HFFc6 (cell line): ENCODE results near the gene CHAF1B. TPM values are rescaled to one million over a fixed set of nuclear protein-coding genes. Genes with fewer than 3 reads are reported as not detected.
A peak's percentile ranks its signal among the peaks of the same experiment; 100 is the strongest.
"Not testable (repeated sequence)": the region's sequence is repeated elsewhere in the genome, so short reads cannot be mapped to it uniquely, and the experiment has no call there.

Source experiments
- DNase-seq: peaks from one replicate; pipeline ENCODE4 v3.0.0-alpha.2; 2018
- H3K27ac Mint-ChIP-seq: 2 replicates; pipeline ENCODE4 v1.8.0; 2020; ENCODE audit warnings: mild to moderate bottlenecking, mixed read lengths
- H3K27me3 Mint-ChIP-seq: 2 replicates; pipeline ENCODE4 v1.8.0; 2021; ENCODE audit warnings: mild to moderate bottlenecking, moderate library complexity, mixed read lengths; ENCODE audit not compliant: insufficient read depth
- H3K36me3 Mint-ChIP-seq: 2 replicates; pipeline ENCODE4 v1.8.0; 2021; ENCODE audit warnings: low read depth, mixed read lengths
- H3K4me1 Mint-ChIP-seq: 2 replicates; pipeline ENCODE4 v1.8.0; 2020; ENCODE audit warnings: low read depth, mixed read lengths
- H3K4me3 Mint-ChIP-seq: 2 replicates; pipeline ENCODE4 v1.8.0; 2020; ENCODE audit warnings: mild to moderate bottlenecking, moderate library complexity, mixed read lengths
- H3K9me3 Mint-ChIP-seq: 2 replicates; pipeline ENCODE4 v1.8.0; 2020; ENCODE audit warnings: mild to moderate bottlenecking, mixed read lengths
- CTCF ChIP-seq: fragments of 200-600 bp; sonication (generic); IDR thresholded peaks from 2 replicates; pipeline ENCODE4 v1.5.0; 2021; ENCODE audit warnings: antibody characterized with exemption, mild to moderate bottlenecking
- long read RNA-seq: library from polyadenylated mRNA; unstranded; transcript quantifications from one replicate; pipeline ENCODE4 v2.0.0, GENCODE V29; 2019
- total RNA-seq, 6 experiments: library from RNA; stranded (reverse); fragmentation: NEBNext Ultra II Directional; extraction: Animal tissue kit (Norgen Biotek cat#: 25700); gene quantifications; 2 replicates in 1 of 6; 3 replicates in 5 of 6; pipeline ENCODE4 v1.2.3, GENCODE V29; 2021

CHAF1B gene
- total RNA-seq, result 10 to 100 TPM in 4 of 6 experiments, 1 to 10 TPM in 2; 4.3 to 11.4 (median 10.5) TPM
- long read RNA-seq, full-length matches to known transcripts, result 7 of 10 reads
- long read RNA-seq, partial matches to known transcripts, result 0 of 10 reads
- long read RNA-seq, other reads (novel, unspliced or antisense), result 3 of 10 reads

GRCh38 chr21:36385233-36386030 lies at the start of gene CHAF1B:
Gene CHAF1B, plus strand, starts transcription at chr21:36385392. Its CDS starts 745 bp downstream, at chr21:36386137.
- Mint-ChIP-seq H3K9me3 (no peaks in the 10 kb centered on the region), H3K27ac (peak within 1 kb of the TSS; percentile 62; the same call in 1 of the 2 replicates), H3K4me1 (peaks cover 24% of the 10 kb centered on the region), H3K4me3 (peak within 1 kb of the TSS; percentile 88), H3K36me3 (peaks cover 9% of the 10 kb centered on the region), H3K27me3 (peaks cover 2% of the 10 kb centered on the region; the same call in 1 of the 2 replicates)
- TF ChIP-seq CTCF, result no peak
- peak; percentile 11 for DNase-seq

- DNase-seq, result peak; percentile 66
- H3K9me3 Mint-ChIP-seq, result no peaks in the 10 kb centered on the region
- H3K27me3 Mint-ChIP-seq, result peaks cover 2% of the 10 kb centered on the region; the same call in 1 of the 2 replicates
- peaks cover 36% of the 10 kb centered on the region for H3K4me1 Mint-ChIP-seq
- peak overlapping the region; percentile 89 for H3K27ac Mint-ChIP-seq
- no peak for TF ChIP-seq CTCF
- H3K4me3 Mint-ChIP-seq, result peak overlapping the region; percentile 52
- peaks cover 38% of the 10 kb centered on the region for H3K36me3 Mint-ChIP-seq
Observed at GRCh38 chr21:36337099-36337509, 48.1 kb upstream of the CHAF1B start.

GRCh38 chr21:36338975-36339374 lies 46.2 kb upstream of the CHAF1B start:
- peaks cover 2% of the 10 kb centered on the region; the same call in 1 of the 2 replicates for H3K27me3 Mint-ChIP-seq
- no peaks in the 10 kb centered on the region for H3K9me3 Mint-ChIP-seq
- peaks cover 38% of the 10 kb centered on the region for H3K36me3 Mint-ChIP-seq

GRCh38 chr21:36342581-36342980 lies 42.6 kb upstream of the CHAF1B start:
- Mint-ChIP-seq H3K36me3 (peaks cover 24% of the 10 kb centered on the region), H3K4me1 (peaks cover 19% of the 10 kb centered on the region)
- not testable (repeated sequence) for H3K4me3 Mint-ChIP-seq, H3K9me3 Mint-ChIP-seq, H3K27ac Mint-ChIP-seq, DNase-seq, H3K27me3 Mint-ChIP-seq

More at GRCh38 chr21:36338975-36339374, 46.2 kb upstream of the CHAF1B start:
- H3K27ac Mint-ChIP-seq, result no peak overlapping the region
- H3K4me1 Mint-ChIP-seq, result peaks cover 21% of the 10 kb centered on the region
- no peak for DNase-seq
- no peak for TF ChIP-seq CTCF
- no peak overlapping the region for H3K4me3 Mint-ChIP-seq

- no peak for TF ChIP-seq CTCF
- no peak overlapping the region for H3K27ac Mint-ChIP-seq
- DNase-seq, result no peak
- H3K36me3 Mint-ChIP-seq, result peaks cover 15% of the 10 kb centered on the region; the same call in 1 of the 2 replicates
- H3K27me3 Mint-ChIP-seq, result peaks cover 2% of the 10 kb centered on the region; the same call in 1 of the 2 replicates
- peaks cover 25% of the 10 kb centered on the region for H3K4me1 Mint-ChIP-seq
- H3K9me3 Mint-ChIP-seq, result no peaks in the 10 kb centered on the region
- no peak overlapping the region for H3K4me3 Mint-ChIP-seq
Observed at GRCh38 chr21:36344931-36345330, 40.3 kb upstream of the CHAF1B start.
